Measurements from ENCODE around the gene OR2J3. TPM values are rescaled to one million over a fixed set of nuclear protein-coding genes. Genes with fewer than 3 reads are reported as not detected.

Gene OR2J3
- not detected for polyA plus RNA-seq
- long read RNA-seq, donor 1: 0 reads
- long read RNA-seq, donor 2: 0 reads
- long read RNA-seq, donor 3: 0 reads
- long read RNA-seq, donor 4: 0 reads
- long read RNA-seq, donor 5: 0 reads
- long read RNA-seq, donor 6: 0 reads
- long read RNA-seq, donor 7: 0 reads
- long read RNA-seq, donor 8: 0 reads
- long read RNA-seq, donor 9: 0 reads
- long read RNA-seq, donor 10: 0 reads
- long read RNA-seq, donor 11: 0 reads

- DNase-seq: no peak
- Histone ChIP-seq H3K27me3 (ENCODE audit: control insufficient read depth, insufficient read depth, low read length) (no peaks in the 10 kb centered on the region), H3K27ac (ENCODE audit: low read length) (no peak within 1 kb of the TSS), H3K4me1 (ENCODE audit: control insufficient read depth, insufficient read depth, low read length) (no peaks in the 10 kb centered on the region), H3K4me3 (ENCODE audit: low read length) (no peak within 1 kb of the TSS), H3K36me3 (ENCODE audit: control insufficient read depth, insufficient read depth, low read length) (no peaks in the 10 kb centered on the region), H3K9me3 (ENCODE audit: control insufficient read depth, low read depth, low read length) (no peaks in the 10 kb centered on the region)
- WGBS (ENCODE audit: insufficient coverage, low lambda C conversion rate): no CpG with 5 or more reads among the region's 1 CpG
Observed at GRCh38 chr6:29107758-29108157, at the start of gene OR2J3. Gene OR2J3 (plus strand): TSS chr6:29108058. CDS start chr6:29111891, 3,833 bp downstream.

GRCh38 chr6:29071831-29072723 is 35.8 kb upstream of the OR2J3 start:
- Histone ChIP-seq H3K9me3 (ENCODE audit: control insufficient read depth, low read depth, low read length) (no peaks in the 10 kb centered on the region), H3K4me1 (ENCODE audit: control insufficient read depth, insufficient read depth, low read length) (no peaks in the 10 kb centered on the region), H3K4me3 (ENCODE audit: low read length) (no peak overlapping the region), H3K27ac (ENCODE audit: low read length) (no peak overlapping the region), H3K36me3 (ENCODE audit: control insufficient read depth, insufficient read depth, low read length) (no peaks in the 10 kb centered on the region), H3K27me3 (ENCODE audit: control insufficient read depth, insufficient read depth, low read length) (no peaks in the 10 kb centered on the region)
- 50% methylated on average over 2 of the region's 9 CpGs for WGBS (ENCODE audit: insufficient coverage, low lambda C conversion rate)
- peak in 1 of 2 donors; percentile 2 for DNase-seq

GRCh38 chr6:29079203-29079602 is 28.7 kb upstream of the OR2J3 start:
- H3K27me3 ChIP-seq (ENCODE audit: control insufficient read depth, insufficient read depth, low read length): no peaks in the 10 kb centered on the region
- no peak for DNase-seq
- no peak overlapping the region for H3K4me3 ChIP-seq (ENCODE audit: low read length)
- H3K9me3 ChIP-seq (ENCODE audit: control insufficient read depth, low read depth, low read length): no peaks in the 10 kb centered on the region
- H3K27ac ChIP-seq (ENCODE audit: low read length): no peak overlapping the region
- no peaks in the 10 kb centered on the region for H3K36me3 ChIP-seq (ENCODE audit: control insufficient read depth, insufficient read depth, low read length)
- WGBS (ENCODE audit: insufficient coverage, low lambda C conversion rate): no CpG with 5 or more reads among the region's 1 CpG
- H3K4me1 ChIP-seq (ENCODE audit: control insufficient read depth, insufficient read depth, low read length): no peaks in the 10 kb centered on the region

- Histone ChIP-seq H3K27me3 (ENCODE audit: control insufficient read depth, insufficient read depth, low read length) (no peaks in the 10 kb centered on the region), H3K4me3 (ENCODE audit: low read length) (no peak overlapping the region), H3K27ac (ENCODE audit: low read length) (no peak overlapping the region), H3K36me3 (ENCODE audit: control insufficient read depth, insufficient read depth, low read length) (no peaks in the 10 kb centered on the region), H3K9me3 (ENCODE audit: control insufficient read depth, low read depth, low read length) (no peaks in the 10 kb centered on the region), H3K4me1 (ENCODE audit: control insufficient read depth, insufficient read depth, low read length) (no peaks in the 10 kb centered on the region)
- DNase-seq: no peak
Observed at GRCh38 chr6:29081312-29081711, 26.5 kb upstream of the OR2J3 start.

GRCh38 chr6:29082457-29082856 is 25.4 kb upstream of the OR2J3 start:
- H3K4me1 ChIP-seq (ENCODE audit: control insufficient read depth, insufficient read depth, low read length): no peaks in the 10 kb centered on the region
- DNase-seq: no peak
- no peak overlapping the region for H3K27ac ChIP-seq (ENCODE audit: low read length)
- WGBS (ENCODE audit: insufficient coverage, low lambda C conversion rate): no CpG with 5 or more reads among the region's 15 CpGs
- H3K9me3 ChIP-seq (ENCODE audit: control insufficient read depth, low read depth, low read length): no peaks in the 10 kb centered on the region
- no peak overlapping the region for H3K4me3 ChIP-seq (ENCODE audit: low read length)
- H3K36me3 ChIP-seq (ENCODE audit: control insufficient read depth, insufficient read depth, low read length): no peaks in the 10 kb centered on the region
- H3K27me3 ChIP-seq (ENCODE audit: control insufficient read depth, insufficient read depth, low read length): no peaks in the 10 kb centered on the region

GRCh38 chr6:29087213-29087612 is 20.6 kb upstream of the OR2J3 start, which contains the start of gene OR2B3:
Gene OR2B3 (minus strand): TSS chr6:29087313. CDS start chr6:29087248, 65 bp downstream.
- H3K9me3 ChIP-seq (ENCODE audit: control insufficient read depth, low read depth, low read length): no peaks in the 10 kb centered on the region
- H3K4me1 ChIP-seq (ENCODE audit: control insufficient read depth, insufficient read depth, low read length): no peaks in the 10 kb centered on the region
- H3K36me3 ChIP-seq (ENCODE audit: control insufficient read depth, insufficient read depth, low read length): no peaks in the 10 kb centered on the region
- 82% methylated on average over 1 of the region's 1 CpG for WGBS (ENCODE audit: insufficient coverage, low lambda C conversion rate)
- no peak within 1 kb of the TSS for H3K4me3 ChIP-seq (ENCODE audit: low read length)
- no peak for DNase-seq
- no peaks in the 10 kb centered on the region for H3K27me3 ChIP-seq (ENCODE audit: control insufficient read depth, insufficient read depth, low read length)
- H3K27ac ChIP-seq (ENCODE audit: low read length): no peak within 1 kb of the TSS

GRCh38 chr6:29092957-29093356 is 14.9 kb upstream of the OR2J3 start:
- no peaks in the 10 kb centered on the region for H3K27me3 ChIP-seq (ENCODE audit: control insufficient read depth, insufficient read depth, low read length)
- no peaks in the 10 kb centered on the region for H3K4me1 ChIP-seq (ENCODE audit: control insufficient read depth, insufficient read depth, low read length)
- DNase-seq: no peak
- H3K9me3 ChIP-seq (ENCODE audit: control insufficient read depth, low read depth, low read length): no peaks in the 10 kb centered on the region
- no peak overlapping the region for H3K27ac ChIP-seq (ENCODE audit: low read length)
- no peaks in the 10 kb centered on the region for H3K36me3 ChIP-seq (ENCODE audit: control insufficient read depth, insufficient read depth, low read length)
- no CpG with 5 or more reads among the region's 3 CpGs for WGBS (ENCODE audit: insufficient coverage, low lambda C conversion rate)
- H3K4me3 ChIP-seq (ENCODE audit: low read length): no peak overlapping the region

GRCh38 chr6:29097803-29098202 is 10.1 kb upstream of the OR2J3 start:
- H3K36me3 ChIP-seq (ENCODE audit: control insufficient read depth, insufficient read depth, low read length): no peaks in the 10 kb centered on the region
- H3K9me3 ChIP-seq (ENCODE audit: control insufficient read depth, low read depth, low read length): no peaks in the 10 kb centered on the region
- H3K4me3 ChIP-seq (ENCODE audit: low read length): no peak overlapping the region
- H3K27ac ChIP-seq (ENCODE audit: low read length): no peak overlapping the region
- H3K27me3 ChIP-seq (ENCODE audit: control insufficient read depth, insufficient read depth, low read length): no peaks in the 10 kb centered on the region
- DNase-seq: no peak
- 67% methylated on average over 1 of the region's 1 CpG for WGBS (ENCODE audit: insufficient coverage, low lambda C conversion rate)
- no peaks in the 10 kb centered on the region for H3K4me1 ChIP-seq (ENCODE audit: control insufficient read depth, insufficient read depth, low read length)

GRCh38 chr6:29099190-29099589 is 8.7 kb upstream of the OR2J3 start, which contains the start of gene OR2J1:
Gene OR2J1 (plus strand): TSS chr6:29099490. CDS start chr6:29100943, 1,453 bp downstream.
- 90% methylated on average over 3 of the region's 3 CpGs for WGBS (ENCODE audit: insufficient coverage, low lambda C conversion rate)
- no peak within 1 kb of the TSS for H3K27ac ChIP-seq (ENCODE audit: low read length)
- H3K9me3 ChIP-seq (ENCODE audit: control insufficient read depth, low read depth, low read length): no peaks in the 10 kb centered on the region
- H3K4me1 ChIP-seq (ENCODE audit: control insufficient read depth, insufficient read depth, low read length): no peaks in the 10 kb centered on the region
- no peak within 1 kb of the TSS for H3K4me3 ChIP-seq (ENCODE audit: low read length)
- no peak for DNase-seq
- H3K27me3 ChIP-seq (ENCODE audit: control insufficient read depth, insufficient read depth, low read length): no peaks in the 10 kb centered on the region
- H3K36me3 ChIP-seq (ENCODE audit: control insufficient read depth, insufficient read depth, low read length): no peaks in the 10 kb centered on the region

- DNase-seq: no peak
- Histone ChIP-seq H3K27ac (ENCODE audit: low read length) (no peak overlapping the region), H3K4me1 (ENCODE audit: control insufficient read depth, insufficient read depth, low read length) (no peaks in the 10 kb centered on the region), H3K27me3 (ENCODE audit: control insufficient read depth, insufficient read depth, low read length) (no peaks in the 10 kb centered on the region), H3K36me3 (ENCODE audit: control insufficient read depth, insufficient read depth, low read length) (no peaks in the 10 kb centered on the region), H3K4me3 (ENCODE audit: low read length) (no peak overlapping the region), H3K9me3 (ENCODE audit: control insufficient read depth, low read depth, low read length) (no peaks in the 10 kb centered on the region)
- 80% methylated on average over 1 of the region's 7 CpGs for WGBS (ENCODE audit: insufficient coverage, low lambda C conversion rate)
Observed at GRCh38 chr6:29112135-29112534, 4.3 kb downstream of the OR2J3 start.

Measured in large intestine (tissue), 12 donors.